ENCODE data around the gene MCHR2. TPM values are rescaled to one million over a fixed set of nuclear protein-coding genes. Genes with fewer than 3 reads are reported as not detected.

The MCHR2 gene
- total and polyA plus RNA-seq, 8 donors, result not detected

GRCh38 chr6:99991955-99992354 is 2.1 kb downstream of the MCHR2 start:
- no peak overlapping the region for H3K4me3 ChIP-seq
- peaks cover 26 to 46% of the 10 kb centered on the region in 2 donors for H3K27me3 ChIP-seq
- ATAC-seq, result no peak
- DNase-seq, result no peak
- no peak overlapping the region for H3K27ac ChIP-seq
- no peaks in the 10 kb centered on the region for H3K9me3 ChIP-seq
- no peaks in the 10 kb centered on the region for H3K36me3 ChIP-seq
- intact Hi-C loops (cut with DNase I), result loop anchor here in 1 of 2 donors (10.0 kb wide), 1 partner anchor 117 kb away; no protein-coding TSS in a partner anchor
- TF ChIP-seq CTCF (IDR thresholded peaks at IDR 0.05), result no peak
- H3K4me1 ChIP-seq, result no peaks in the 10 kb centered on the region

- no peak for DNase-seq
- intact Hi-C loops (cut with DNase I), result no loop called here
- Histone ChIP-seq H3K36me3 (no peaks in the 10 kb centered on the region), H3K4me1 (no peaks in the 10 kb centered on the region), H3K27me3 (no peaks in the 10 kb centered on the region), H3K4me3 (no peak overlapping the region), H3K27ac (no peak overlapping the region), H3K9me3 (no peaks in the 10 kb centered on the region)
- no peak for ATAC-seq
- TF ChIP-seq CTCF (IDR thresholded peaks at IDR 0.05), result no peak
These were observed 13.3 kb downstream of the MCHR2 start for GRCh38 chr6:99980741-99981140.

- Histone ChIP-seq H3K4me3 (no peak overlapping the region), H3K4me1 (no peaks in the 10 kb centered on the region), H3K36me3 (no peaks in the 10 kb centered on the region), H3K27ac (no peak overlapping the region), H3K9me3 (no peaks in the 10 kb centered on the region), H3K27me3 (no peaks in the 10 kb centered on the region)
- ATAC-seq, result no peak
- intact Hi-C loops (cut with DNase I), result no loop called here
- TF ChIP-seq CTCF (IDR thresholded peaks at IDR 0.05), result no peak
- DNase-seq, result no peak
These were observed 14.1 kb downstream of the MCHR2 start for GRCh38 chr6:99979953-99980352.

GRCh38 chr6:99967052-99967451 is 27.0 kb downstream of the MCHR2 start:
- Histone ChIP-seq H3K4me1 (no peaks in the 10 kb centered on the region), H3K36me3 (no peaks in the 10 kb centered on the region), H3K4me3 (no peak overlapping the region), H3K27me3 (no peaks in the 10 kb centered on the region), H3K27ac (no peak overlapping the region), H3K9me3 (peaks cover 0 to 3% of the 10 kb centered on the region in 2 donors)
- no peak for ATAC-seq
- intact Hi-C loops (cut with DNase I), result no loop called here
- TF ChIP-seq CTCF (IDR thresholded peaks at IDR 0.05), result no peak
- DNase-seq, result no peak

GRCh38 chr6:99960027-99960426 is 34.0 kb downstream of the MCHR2 start:
- no peak overlapping the region for H3K4me3 ChIP-seq
- no peaks in the 10 kb centered on the region for H3K4me1 ChIP-seq
- no peak for TF ChIP-seq CTCF (IDR thresholded peaks at IDR 0.05)
- intact Hi-C loops (cut with DNase I), result no loop called here
- DNase-seq, result no peak
- no peak overlapping the region for H3K27ac ChIP-seq
- peaks cover 0 to 31% of the 10 kb centered on the region in 2 donors for H3K9me3 ChIP-seq
- H3K36me3 ChIP-seq, result no peaks in the 10 kb centered on the region
- no peaks in the 10 kb centered on the region for H3K27me3 ChIP-seq
- no peak for ATAC-seq
